ENCODE measurements around the gene AP1M1. TPM values are rescaled to one million over a fixed set of nuclear protein-coding genes. Genes with fewer than 3 reads are reported as not detected.

The AP1M1 gene
- total and polyA plus RNA-seq, 4 donors: 31.2 to 85.7 (median 54.2) TPM

- TF ChIP-seq CTCF (IDR thresholded peaks at IDR 0.05; ENCODE audit: control extremely low read depth, extremely low read depth): no peak
- no peaks in the 10 kb centered on the region for H3K9me3 ChIP-seq (ENCODE audit: control insufficient read depth in 4 of 4, insufficient read depth in 3 of 4, low read length in 3 of 4)
- H3K27ac ChIP-seq (ENCODE audit: low read depth in 1 of 2, low read length in 1 of 2): peak overlapping the region in 1 of 2 donors; percentile 80
- ATAC-seq (ENCODE audit: insufficient read depth, low FRiP score) (peak; percentile 34), DNase-seq (peak; percentile 64 to 77 (median 69))
- WGBS, 2 donors: 62 to 79% methylated on average over 14 of the region's 14 CpGs
- H3K4me3 ChIP-seq: no peak overlapping the region
- H3K36me3 ChIP-seq (ENCODE audit: control insufficient read depth in 4 of 4, insufficient read depth in 4 of 4, low read length in 4 of 4): no peaks in the 10 kb centered on the region
- peak overlapping the region in 1 of 2 donors; percentile 3 for H3K9ac ChIP-seq (ENCODE audit: insufficient read depth in 1 of 2, low read length in 2 of 2)
- H3K27me3 ChIP-seq (ENCODE audit: control insufficient read depth in 3 of 3, insufficient read depth in 3 of 3, low read length in 2 of 3): no peaks in the 10 kb centered on the region
- peaks cover 0 to 10% (median 6%) of the 10 kb centered on the region in 5 donors for H3K4me1 ChIP-seq (ENCODE audit: control insufficient read depth in 5 of 5, insufficient read depth in 5 of 5, low read length in 5 of 5)
Measured at GRCh38 chr19:16272945-16273344, 75.2 kb downstream of the AP1M1 start.

- no peak overlapping the region for H3K4me3 ChIP-seq
- 57 to 72% methylated on average over 6 of the region's 6 CpGs for WGBS, 2 donors
- peak in 2 of 3 donors; percentile 39 to 56 for DNase-seq
- ATAC-seq (ENCODE audit: insufficient read depth, low FRiP score): no peak
- H3K36me3 ChIP-seq (ENCODE audit: control insufficient read depth in 4 of 4, insufficient read depth in 4 of 4, low read length in 4 of 4): no peaks in the 10 kb centered on the region
- H3K27me3 ChIP-seq (ENCODE audit: control insufficient read depth in 3 of 3, insufficient read depth in 3 of 3, low read length in 2 of 3): no peaks in the 10 kb centered on the region
- TF ChIP-seq CTCF (IDR thresholded peaks at IDR 0.05; ENCODE audit: control extremely low read depth, extremely low read depth): no peak
- H3K4me1 ChIP-seq (ENCODE audit: control insufficient read depth in 5 of 5, insufficient read depth in 5 of 5, low read length in 5 of 5): peaks cover 0 to 10% (median 7%) of the 10 kb centered on the region in 5 donors
- no peaks in the 10 kb centered on the region for H3K9me3 ChIP-seq (ENCODE audit: control insufficient read depth in 4 of 4, insufficient read depth in 3 of 4, low read length in 3 of 4)
- H3K9ac ChIP-seq (ENCODE audit: insufficient read depth in 1 of 2, low read length in 2 of 2): no peak overlapping the region
- H3K27ac ChIP-seq (ENCODE audit: low read depth in 1 of 2, low read length in 1 of 2): no peak overlapping the region
Measured at GRCh38 chr19:16274447-16274846, 76.7 kb downstream of the AP1M1 start.

GRCh38 chr19:16280306-16280705, 82.6 kb downstream of the AP1M1 start:
- Histone ChIP-seq H3K9me3 (ENCODE audit: control insufficient read depth in 4 of 4, insufficient read depth in 3 of 4, low read length in 3 of 4) (no peaks in the 10 kb centered on the region), H3K27me3 (ENCODE audit: control insufficient read depth in 3 of 3, insufficient read depth in 3 of 3, low read length in 2 of 3) (no peaks in the 10 kb centered on the region), H3K27ac (ENCODE audit: low read depth in 1 of 2, low read length in 1 of 2) (no peak overlapping the region), H3K36me3 (ENCODE audit: control insufficient read depth in 4 of 4, insufficient read depth in 4 of 4, low read length in 4 of 4) (no peaks in the 10 kb centered on the region), H3K4me1 (ENCODE audit: control insufficient read depth in 5 of 5, insufficient read depth in 5 of 5, low read length in 5 of 5) (peaks cover 7 to 12% (median 10%) of the 10 kb centered on the region in 5 donors), H3K9ac (ENCODE audit: insufficient read depth in 1 of 2, low read length in 2 of 2) (no peak overlapping the region), H3K4me3 (no peak overlapping the region)
- whole genome bisulfite sequencing, 2 donors: 86 to 88% methylated on average over 4 of the region's 4 CpGs
- DNase-seq (no peak), ATAC-seq (ENCODE audit: insufficient read depth, low FRiP score) (no peak)
- TF ChIP-seq CTCF (IDR thresholded peaks at IDR 0.05; ENCODE audit: control extremely low read depth, extremely low read depth): no peak

GRCh38 chr19:16281743-16282142, 84.0 kb downstream of the AP1M1 start:
- 77 to 83% methylated on average over 5 of the region's 5 CpGs for WGBS, 2 donors
- Histone ChIP-seq H3K27me3 (ENCODE audit: control insufficient read depth in 3 of 3, insufficient read depth in 3 of 3, low read length in 2 of 3) (no peaks in the 10 kb centered on the region), H3K36me3 (ENCODE audit: control insufficient read depth in 4 of 4, insufficient read depth in 4 of 4, low read length in 4 of 4) (no peaks in the 10 kb centered on the region), H3K27ac (ENCODE audit: low read depth in 1 of 2, low read length in 1 of 2) (no peak overlapping the region), H3K9me3 (ENCODE audit: control insufficient read depth in 4 of 4, insufficient read depth in 3 of 4, low read length in 3 of 4) (no peaks in the 10 kb centered on the region), H3K4me1 (ENCODE audit: control insufficient read depth in 5 of 5, insufficient read depth in 5 of 5, low read length in 5 of 5) (peaks cover 7 to 19% (median 10%) of the 10 kb centered on the region in 5 donors), H3K9ac (ENCODE audit: insufficient read depth in 1 of 2, low read length in 2 of 2) (no peak overlapping the region), H3K4me3 (no peak overlapping the region)
- ATAC-seq (ENCODE audit: insufficient read depth, low FRiP score) (no peak), DNase-seq (no peak)
- no peak for TF ChIP-seq CTCF (IDR thresholded peaks at IDR 0.05; ENCODE audit: control extremely low read depth, extremely low read depth)

Measured in lung (tissue), 12 donors.